Keratinocyte (primary cell): ENCODE data around the gene CDC14A. TPM values are rescaled to one million over a fixed set of nuclear protein-coding genes. Genes with fewer than 3 reads are reported as not detected.
"Not testable (repeated sequence)": the region's sequence is repeated elsewhere in the genome, so short reads cannot be mapped to it uniquely, and the experiment has no call there.

Experiments
- DNase-seq: peaks from one replicate; pipeline ENCODE4 v3.0.0-alpha.2; 2011; ENCODE audit warnings: low read depth, missing footprints, low spot score
- FAIRE-seq: peaks from 2 replicates; lab custom pipeline; 2011; peaks lifted over from hg19 to GRCh38; lab: Jason Lieb, UNC
- H2AFZ ChIP-seq: 2 replicates; pipeline ENCODE4 v1.6.0; 2012; ENCODE audit warnings: low read length, control low read depth, inconsistent platforms; ENCODE audit not compliant: control insufficient read depth
- H3K27ac ChIP-seq: 2 replicates; pipeline ENCODE4 v1.5.1; 2011; ENCODE audit warnings: low read length; ENCODE audit not compliant: control insufficient read depth, insufficient read depth
- H3K27me3 ChIP-seq: 3 replicates; pipeline ENCODE4 v1.6.0; 2011; ENCODE audit warnings: low read length; ENCODE audit not compliant: control insufficient read depth, insufficient read depth; ENCODE audit errors: extremely low read depth
- H3K36me3 ChIP-seq, 2 experiments: 2 replicates in 1 of 2; 3 replicates in 1 of 2; pipeline ENCODE4 v1.5.1; 2011; ENCODE audit warnings: low read length in 2 of 2, mild to moderate bottlenecking in 1 of 2; ENCODE audit not compliant: control insufficient read depth in 2 of 2, insufficient read depth in 2 of 2; ENCODE audit errors: extremely low read depth in 1 of 2
- H3K4me1 ChIP-seq: 3 replicates; pipeline ENCODE4 v1.5.1; 2011; ENCODE audit warnings: low read length; ENCODE audit not compliant: control insufficient read depth, insufficient read depth; ENCODE audit errors: extremely low read depth
- H3K4me2 ChIP-seq: 3 replicates; pipeline ENCODE4 v1.6.0; 2011; ENCODE audit warnings: low read depth, low read length; ENCODE audit not compliant: control insufficient read depth, insufficient read depth; ENCODE audit errors: extremely low read depth
- H3K4me3 ChIP-seq, 3 experiments: fragments of 200-600 bp in 1 of 3; sonication (generic) in 1 of 3; 2 replicates in 2 of 3; 3 replicates in 1 of 3; pipeline ENCODE4 v1.5.1; 2011 to 2016; ENCODE audit warnings: low read length in 3 of 3, mild to moderate bottlenecking in 3 of 3, control low read depth in 2 of 3, inconsistent platforms in 1 of 3, low read depth in 1 of 3, mixed read lengths in 1 of 3, mixed run types in 1 of 3, moderate library complexity in 1 of 3; ENCODE audit not compliant: control insufficient read depth in 2 of 3, insufficient read depth in 2 of 3; ENCODE audit errors: extremely low read depth in 1 of 3
- H3K79me2 ChIP-seq: 2 replicates; pipeline ENCODE4 v1.6.0; 2012; ENCODE audit warnings: low read length; ENCODE audit not compliant: control insufficient read depth, insufficient read depth
- H3K9ac ChIP-seq: 3 replicates; pipeline ENCODE4 v1.6.0; 2011; ENCODE audit warnings: low read length; ENCODE audit not compliant: control insufficient read depth, insufficient read depth; ENCODE audit errors: extremely low read depth
- H3K9me1 ChIP-seq: 3 replicates; pipeline ENCODE4 v1.6.0; 2011; ENCODE audit warnings: low read length; ENCODE audit not compliant: control insufficient read depth, insufficient read depth; ENCODE audit errors: extremely low read depth
- H3K9me3 ChIP-seq: 2 replicates; pipeline ENCODE4 v1.5.1; 2012; ENCODE audit warnings: low read depth, low read length; ENCODE audit not compliant: control insufficient read depth
- H4K20me1 ChIP-seq: 3 replicates; pipeline ENCODE4 v1.6.0; 2011; ENCODE audit warnings: low read length; ENCODE audit not compliant: control insufficient read depth, insufficient read depth; ENCODE audit errors: extremely low read depth
- CTCF ChIP-seq, 3 experiments: IDR thresholded peaks in 1 of 3; conservative IDR thresholded peaks in 1 of 3; optimal IDR thresholded peaks in 1 of 3; 2 replicates in 2 of 3; 3 replicates in 1 of 3; pipeline versions ENCODE3 to v1.5.1; 2011; ENCODE audit warnings: low read length in 3 of 3, mild to moderate bottlenecking in 3 of 3, moderate library complexity in 2 of 3, control low read depth in 1 of 3, inconsistent platforms in 1 of 3; ENCODE audit not compliant: insufficient read depth in 2 of 3; ENCODE audit errors: extremely low read depth in 1 of 3
- EZH2 ChIP-seq: IDR thresholded peaks from one replicate; pipeline ENCODE4 v1.6.1; 2012; ENCODE audit warnings: inconsistent platforms, mild to moderate bottlenecking, low read length, moderate library complexity
- dilution Hi-C: fragments of 300-500 bp; cut with MboI; formaldehyde crosslinking; loops from one replicate; pipeline ENCODE4 v1.7.0; 2020; ENCODE audit warnings: low sequenced_read_pairs; ENCODE audit not compliant: extremely low pct_ligation_motif_present
- polyA plus RNA-seq, 5 experiments: library from polyadenylated mRNA; depleted of rRNA in 3 of 5; stranded (reverse) in 3 of 5; stranded (forward) in 1 of 5; unstranded in 1 of 5; fragments of >200 nt; gene quantifications; 1 replicate in 1 of 5; 2 replicates in 3 of 5; 3 replicates in 1 of 5; pipeline versions ENCODE4 v1.2.1 to v1.2.3, GENCODE V29; 2011 to 2012; ENCODE audit warnings: missing spikeins in 2 of 5, low read depth in 1 of 5, low replicate concordance in 1 of 5

The CDC14A gene
- polyA plus RNA-seq, 1 donor (not counting 4 experiments of a cell fraction or from before 2014, with no cell fraction given), result 2.2 TPM

DNA sequence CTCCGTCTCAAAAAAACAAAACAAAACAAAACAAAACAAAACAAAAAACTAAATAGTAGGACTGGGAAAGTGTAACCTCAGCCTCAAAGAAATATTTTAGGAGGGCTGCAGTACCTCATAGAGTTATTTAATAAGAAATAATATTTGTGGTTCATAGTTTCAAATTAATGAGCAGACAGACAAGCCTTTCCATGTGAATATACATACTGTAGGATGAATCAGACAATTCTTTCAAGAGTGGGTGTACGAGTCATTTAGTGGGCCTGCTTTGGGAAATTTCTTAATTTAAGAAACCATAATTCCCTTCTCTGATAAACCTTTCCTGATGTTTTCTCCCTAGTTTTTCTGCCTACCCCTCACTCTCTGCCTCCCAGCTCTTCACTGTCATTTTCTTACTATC lies 52.5 kb downstream of the CDC14A start:
- Histone ChIP-seq H2AFZ (no peak overlapping the region), H3K79me2 (no peaks in the 10 kb centered on the region), H3K9ac (no peak overlapping the region), H3K9me1 (no peaks in the 10 kb centered on the region), H4K20me1 (no peaks in the 10 kb centered on the region), H3K27me3 (no peaks in the 10 kb centered on the region), H3K4me2 (no peak overlapping the region), H3K9me3 (no peaks in the 10 kb centered on the region), H3K27ac (no peak overlapping the region), H3K36me3 (no peaks in the 10 kb centered on the region), H3K4me3 (no peak overlapping the region), H3K4me1 (no peaks in the 10 kb centered on the region)
- TF ChIP-seq EZH2 (no peak), CTCF (optimal IDR thresholded peaks at IDR 0.05 in 1 of 3, IDR thresholded peaks at IDR 0.05 in 1 of 3, conservative IDR thresholded peaks at IDR 0.05 in 1 of 3; ENCODE audit: extremely low read depth in 1 of 3, insufficient read depth in 2 of 3, low read length in 3 of 3) (no peak)
- dilution Hi-C loops, result no loop called here
- FAIRE-seq (no peak), DNase-seq (no peak)

- DNase-seq, H3K4me2 ChIP-seq, H3K36me3 ChIP-seq, H3K9ac ChIP-seq, H3K9me1 ChIP-seq, H3K27me3 ChIP-seq, dilution Hi-C loops, H4K20me1 ChIP-seq, H3K27ac ChIP-seq, H3K4me1 ChIP-seq, H3K9me3 ChIP-seq, H3K4me3 ChIP-seq, H3K79me2 ChIP-seq, FAIRE-seq, H2AFZ ChIP-seq: not testable (repeated sequence)
These were observed 53.6 kb downstream of the CDC14A start for GRCh38 chr1:100405902-100406301.

GRCh38 chr1:100407390-100407789 lies 55.1 kb downstream of the CDC14A start:
- H3K4me2 ChIP-seq, H3K79me2 ChIP-seq, H4K20me1 ChIP-seq, DNase-seq, FAIRE-seq, H3K9ac ChIP-seq, H2AFZ ChIP-seq, H3K36me3 ChIP-seq, H3K4me1 ChIP-seq, H3K9me3 ChIP-seq, H3K9me1 ChIP-seq, H3K27ac ChIP-seq, dilution Hi-C loops, H3K27me3 ChIP-seq, H3K4me3 ChIP-seq: not testable (repeated sequence)
